ENCODE data around the gene MBNL3. TPM values are rescaled to one million over a fixed set of nuclear protein-coding genes. Genes with fewer than 3 reads are reported as not detected.

Gene MBNL3
- total and polyA plus RNA-seq, 9 of the 15 experiments (the other 6 are each of a cell fraction or from before 2014, with no cell fraction given): under 0.01 to 0.25 (median 0.16) TPM

- DNase-seq (ENCODE audit: extremely low read depth in 1 of 4, low spot score in 3 of 4): no peak
- in situ Hi-C loops (cut with MboI) (no loop called here), intact Hi-C loops (cut with micrococcal nuclease) (no loop called here)
- no peaks in the 10 kb centered on the region for H3K79me2 ChIP-seq (ENCODE audit: control insufficient read depth, insufficient read depth, low read length)
- H2AFZ ChIP-seq (ENCODE audit: low read depth, low read length): no peak overlapping the region
- H3K27me3 ChIP-seq (ENCODE audit: control insufficient read depth in 2 of 2, insufficient read depth in 2 of 2, low read length in 2 of 2): no peaks in the 10 kb centered on the region
- no TSS peak for BruUV-seq (replicated peaks)
- H3K4me2 ChIP-seq (ENCODE audit: insufficient read depth, low read length): no peak overlapping the region
- H3K27ac ChIP-seq (ENCODE audit: extremely low read depth, low read depth, low read length): no peak overlapping the region
- H3K4me3 ChIP-seq: no peak overlapping the region
- POLR2A ChIA-PET: no interaction called here
- H4K20me1 ChIP-seq (replicated peaks; ENCODE audit: control insufficient read depth, insufficient read depth, low read length): no peaks in the 10 kb centered on the region
- H3K36me3 ChIP-seq (ENCODE audit: control insufficient read depth, insufficient read depth, low read length): no peaks in the 10 kb centered on the region
- no peak for FAIRE-seq
- no peak for ATAC-seq
- no peaks in the 10 kb centered on the region for H3K9me3 ChIP-seq (replicated peaks; ENCODE audit: control insufficient read depth, insufficient read depth, low read depth, low read length)
- WGBS (ENCODE audit: insufficient coverage, low coverage, missing lambda C conversion rate): 0% methylated on average over 3 of the region's 3 CpGs
- CTCF ChIA-PET (ENCODE audit: low intra/inter-chr PET ratio): no interaction called here
- H3K4me1 ChIP-seq (replicated peaks in 1 of 2; ENCODE audit: control insufficient read depth in 2 of 2, insufficient read depth in 2 of 2, low read length in 2 of 2): no peaks in the 10 kb centered on the region
- no peak overlapping the region for H3K9ac ChIP-seq (ENCODE audit: insufficient read depth in 1 of 2, low read depth in 2 of 2, low read length in 2 of 2)
- no peaks in the 10 kb centered on the region for H3K9me1 ChIP-seq (ENCODE audit: control insufficient read depth, insufficient read depth, low read length)
- TF ChIP-seq MTA1 (IDR thresholded peaks at IDR 0.05; ENCODE audit: borderline replicate concordance) (no peak), E2F3 (CRISPR knock-in tag; IDR thresholded peaks at IDR 0.05) (no peak), DNMT1 (IDR thresholded peaks at IDR 0.05) (no peak), PCBP2 (IDR thresholded peaks at IDR 0.05; ENCODE audit: low read depth, low read length, poor library complexity, severe bottlenecking) (no peak), EGR1 (conservative IDR thresholded peaks at IDR 0.05) (no peak), ZNF253 (CRISPR knock-in tag; conservative IDR thresholded peaks at IDR 0.05) (no peak), ELF1 (tag; IDR thresholded peaks at IDR 0.05) (no peak), HOXB6 (CRISPR knock-in tag; IDR thresholded peaks at IDR 0.05; ENCODE audit: borderline replicate concordance) (no peak), E2F6 (IDR thresholded peaks at IDR 0.05; ENCODE audit: borderline replicate concordance in 1 of 2, extremely low read depth in 1 of 2, insufficient read depth in 1 of 2, insufficient read length in 1 of 2, low read depth in 1 of 2, low read length in 1 of 2, poor library complexity in 1 of 2, severe bottlenecking in 1 of 2) (no peak), ZNF655 (CRISPR knock-in tag; IDR thresholded peaks at IDR 0.05) (no peak), STAT5A (IDR thresholded peaks at IDR 0.05; ENCODE audit: borderline replicate concordance, low read length) (no peak), ZBTB33 (CRISPR knock-in tag; IDR thresholded peaks at IDR 0.05) (no peak), NCOR1 (IDR thresholded peaks at IDR 0.05) (no peak), ZBTB26 (CRISPR knock-in tag; IDR thresholded peaks at IDR 0.05) (no peak), NR2F6 (CRISPR knock-in tag; IDR thresholded peaks at IDR 0.05) (no peak), XRCC4 (IDR thresholded peaks at IDR 0.05; ENCODE audit: extremely low read depth, insufficient read depth, insufficient read length) (no peak), ZNF175 (CRISPR knock-in tag; IDR thresholded peaks at IDR 0.05; ENCODE audit: low read depth) (no peak), ZNF217 (CRISPR knock-in tag; IDR thresholded peaks at IDR 0.05) (no peak)
Measured at GRCh38 chrX:132520213-132520612, 31.4 kb upstream of the MBNL3 start.
